DOHH2 (cell line): ENCODE data around the gene AEBP2.

ENCODE experiments used
- EZH2phosphoT487 ChIP-seq: fragments of 200-600 bp; sonication (generic); IDR thresholded peaks from 2 replicates; pipeline ENCODE4 v1.6.1; 2017; ENCODE audit warnings: borderline replicate concordance, mild to moderate bottlenecking, antibody characterized with exemption, low read length, moderate library complexity, mixed read lengths
- TF ChIP-seq, protein P1 (sequence below): fragments of 200-600 bp; sonication (generic); IDR thresholded peaks from one replicate; pipeline ENCODE4 v1.5.1; 2014; ENCODE audit warnings: antibody characterized with exemption, mild to moderate bottlenecking, low read depth, low read length; ENCODE audit not compliant: poor library complexity, severe bottlenecking

DNA sequence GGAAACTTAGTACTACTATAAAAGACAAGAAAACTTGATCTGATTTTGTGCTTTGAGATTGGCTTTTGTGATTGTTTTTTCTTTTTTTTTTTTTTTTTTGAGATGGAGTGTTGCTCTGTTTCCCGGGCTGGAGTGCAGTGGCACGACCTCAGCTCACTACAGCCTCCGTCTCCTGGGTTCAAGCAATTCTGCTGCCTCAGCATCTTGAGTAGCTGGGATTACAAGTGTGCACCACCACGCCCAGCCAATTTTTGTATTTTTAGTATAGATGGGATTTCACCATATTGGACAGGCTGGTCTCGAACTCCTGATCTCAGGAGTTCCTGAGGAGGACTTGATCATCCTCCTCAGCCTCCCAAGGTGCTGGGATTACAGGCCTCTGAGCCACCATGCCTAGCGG is 26.4 kb downstream of the AEBP2 start:
- TF ChIP-seq, protein P1, sequence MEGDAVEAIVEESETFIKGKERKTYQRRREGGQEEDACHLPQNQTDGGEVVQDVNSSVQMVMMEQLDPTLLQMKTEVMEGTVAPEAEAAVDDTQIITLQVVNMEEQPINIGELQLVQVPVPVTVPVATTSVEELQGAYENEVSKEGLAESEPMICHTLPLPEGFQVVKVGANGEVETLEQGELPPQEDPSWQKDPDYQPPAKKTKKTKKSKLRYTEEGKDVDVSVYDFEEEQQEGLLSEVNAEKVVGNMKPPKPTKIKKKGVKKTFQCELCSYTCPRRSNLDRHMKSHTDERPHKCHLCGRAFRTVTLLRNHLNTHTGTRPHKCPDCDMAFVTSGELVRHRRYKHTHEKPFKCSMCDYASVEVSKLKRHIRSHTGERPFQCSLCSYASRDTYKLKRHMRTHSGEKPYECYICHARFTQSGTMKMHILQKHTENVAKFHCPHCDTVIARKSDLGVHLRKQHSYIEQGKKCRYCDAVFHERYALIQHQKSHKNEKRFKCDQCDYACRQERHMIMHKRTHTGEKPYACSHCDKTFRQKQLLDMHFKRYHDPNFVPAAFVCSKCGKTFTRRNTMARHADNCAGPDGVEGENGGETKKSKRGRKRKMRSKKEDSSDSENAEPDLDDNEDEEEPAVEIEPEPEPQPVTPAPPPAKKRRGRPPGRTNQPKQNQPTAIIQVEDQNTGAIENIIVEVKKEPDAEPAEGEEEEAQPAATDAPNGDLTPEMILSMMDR, result no peak
- TF ChIP-seq EZH2phosphoT487, result no peak
